Rectal smooth muscle tissue (tissue), 1 donor: ENCODE measurements around the gene OLFML2A.

Source experiments
- H3K27ac ChIP-seq: one replicate; pipeline ENCODE4 v1.7.0; 2013; ENCODE audit warnings: low read depth, low read length, inconsistent platforms
- H3K27me3 ChIP-seq: one replicate; pipeline ENCODE4 v1.7.0; 2013; ENCODE audit warnings: low read length; ENCODE audit not compliant: control insufficient read depth, insufficient read depth
- H3K36me3 ChIP-seq: one replicate; pipeline ENCODE4 v1.7.0; 2013; ENCODE audit warnings: low read length; ENCODE audit not compliant: control insufficient read depth, insufficient read depth
- H3K4me1 ChIP-seq: one replicate; pipeline ENCODE4 v1.7.0; 2013; ENCODE audit warnings: low read length; ENCODE audit not compliant: control insufficient read depth, insufficient read depth
- H3K4me3 ChIP-seq: one replicate; pipeline ENCODE4 v1.7.0; 2013; ENCODE audit warnings: low read length
- H3K9ac ChIP-seq: one replicate; pipeline ENCODE4 v1.7.0; 2013; ENCODE audit warnings: low read length

The OLFML2A gene

GRCh38 chr9:124795881-124796431, 19.0 kb downstream of the OLFML2A start:
- Histone ChIP-seq H3K4me1 (peaks cover 10% of the 10 kb centered on the region), H3K27ac (peak overlapping the region; percentile 8), H3K9ac (no peak overlapping the region)

GRCh38 chr9:124797343-124798103, 20.6 kb downstream of the OLFML2A start:
- H3K27me3 ChIP-seq = no peaks in the 10 kb centered on the region
- H3K4me3 ChIP-seq = no peak overlapping the region
- H3K9ac ChIP-seq = no peak overlapping the region
- H3K36me3 ChIP-seq = no peaks in the 10 kb centered on the region
- H3K4me1 ChIP-seq = peaks cover 10% of the 10 kb centered on the region
- H3K27ac ChIP-seq = peak overlapping the region; percentile 75

More at GRCh38 chr9:124795881-124796431, 19.0 kb downstream of the OLFML2A start:
- no peak overlapping the region for H3K4me3 ChIP-seq
- no peaks in the 10 kb centered on the region for H3K27me3 ChIP-seq
- no peaks in the 10 kb centered on the region for H3K36me3 ChIP-seq

GRCh38 chr9:124799274-124800006, 22.5 kb downstream of the OLFML2A start:
- Histone ChIP-seq H3K36me3 (no peaks in the 10 kb centered on the region), H3K4me1 (peaks cover 10% of the 10 kb centered on the region), H3K27me3 (no peaks in the 10 kb centered on the region), H3K9ac (no peak overlapping the region), H3K27ac (no peak overlapping the region), H3K4me3 (no peak overlapping the region)

- no peaks in the 10 kb centered on the region for H3K36me3 ChIP-seq
- no peak overlapping the region for H3K9ac ChIP-seq
- H3K4me3 ChIP-seq = no peak overlapping the region
- no peaks in the 10 kb centered on the region for H3K27me3 ChIP-seq
- peaks cover 10% of the 10 kb centered on the region for H3K4me1 ChIP-seq
- H3K27ac ChIP-seq = no peak overlapping the region
These were observed 23.6 kb downstream of the OLFML2A start for GRCh38 chr9:124800306-124801259.

- Histone ChIP-seq H3K27ac (no peak overlapping the region), H3K4me3 (no peak overlapping the region), H3K27me3 (no peaks in the 10 kb centered on the region), H3K4me1 (peaks cover 10% of the 10 kb centered on the region), H3K9ac (no peak overlapping the region), H3K36me3 (no peaks in the 10 kb centered on the region)
These were observed 24.4 kb downstream of the OLFML2A start for GRCh38 chr9:124801356-124801755.

GRCh38 chr9:124802426-124802825, 25.5 kb downstream of the OLFML2A start:
- Histone ChIP-seq H3K9ac (no peak overlapping the region), H3K27me3 (no peaks in the 10 kb centered on the region), H3K4me1 (peaks cover 3% of the 10 kb centered on the region), H3K4me3 (no peak overlapping the region), H3K27ac (no peak overlapping the region), H3K36me3 (no peaks in the 10 kb centered on the region)

GRCh38 chr9:124803911-124804310, 27.0 kb downstream of the OLFML2A start:
- Histone ChIP-seq H3K27ac (no peak overlapping the region), H3K9ac (no peak overlapping the region), H3K4me3 (no peak overlapping the region), H3K4me1 (no peaks in the 10 kb centered on the region), H3K27me3 (no peaks in the 10 kb centered on the region), H3K36me3 (no peaks in the 10 kb centered on the region)

GRCh38 chr9:124805186-124805585, 28.3 kb downstream of the OLFML2A start:
- Histone ChIP-seq H3K27ac (no peak overlapping the region), H3K4me3 (no peak overlapping the region), H3K27me3 (no peaks in the 10 kb centered on the region), H3K4me1 (no peaks in the 10 kb centered on the region), H3K9ac (no peak overlapping the region), H3K36me3 (no peaks in the 10 kb centered on the region)

- Histone ChIP-seq H3K27ac (no peak overlapping the region), H3K4me1 (peaks cover 29% of the 10 kb centered on the region), H3K4me3 (no peak overlapping the region), H3K36me3 (no peaks in the 10 kb centered on the region), H3K27me3 (no peaks in the 10 kb centered on the region), H3K9ac (no peak overlapping the region)
These were observed 31.5 kb downstream of the OLFML2A start for GRCh38 chr9:124808246-124808956.

- Histone ChIP-seq H3K27me3 (no peaks in the 10 kb centered on the region), H3K4me1 (peaks cover 35% of the 10 kb centered on the region), H3K36me3 (no peaks in the 10 kb centered on the region), H3K4me3 (no peak overlapping the region), H3K27ac (no peak overlapping the region), H3K9ac (no peak overlapping the region)
These were observed 32.3 kb downstream of the OLFML2A start for GRCh38 chr9:124809211-124809610.

GRCh38 chr9:124809741-124810500, 33.0 kb downstream of the OLFML2A start:
- Histone ChIP-seq H3K27ac (peak overlapping the region; percentile 86), H3K9ac (no peak overlapping the region), H3K4me1 (peaks cover 35% of the 10 kb centered on the region), H3K4me3 (no peak overlapping the region), H3K36me3 (no peaks in the 10 kb centered on the region), H3K27me3 (no peaks in the 10 kb centered on the region)
